DND-41 (cell line): Measurements from ENCODE around the gene ZNF3.
"Not testable (repeated sequence)": the region's sequence is repeated elsewhere in the genome, so short reads cannot be mapped to it uniquely, and the experiment has no call there.

ENCODE experiments used
- CTCF ChIP-seq: IDR thresholded peaks from 2 replicates; pipeline ENCODE4 v1.5.1; 2012; ENCODE audit warnings: borderline replicate concordance, low read length, moderate library complexity, mild to moderate bottlenecking; ENCODE audit not compliant: poor library complexity, severe bottlenecking; ENCODE audit errors: extremely low read depth
- EZH2 ChIP-seq: IDR thresholded peaks from 3 replicates; pipeline ENCODE4 v1.6.1; 2012; ENCODE audit warnings: borderline replicate concordance, low read depth, mild to moderate bottlenecking, moderate library complexity, low read length, inconsistent platforms; ENCODE audit not compliant: severe bottlenecking

GRCh38 chr7:100130220-100130607, 48.7 kb upstream of the ZNF3 start:
- not testable (repeated sequence) for TF ChIP-seq CTCF, EZH2
